Stimulated activated CD8-positive, alpha-beta memory T cell treated with anti-CD3 and anti-CD28 coated beads, Interleukin-12 subunit alpha, Interleukin-12 subunit beta, amount 100 ng/mL, for 1 hour (primary cell): ENCODE measurements around the gene ERI3.

Experiments
- DNase-seq: peaks from one replicate; pipeline ENCODE4 v3.0.0-alpha.2; 2020; ENCODE audit warnings: low read depth

The ERI3 gene

DNA sequence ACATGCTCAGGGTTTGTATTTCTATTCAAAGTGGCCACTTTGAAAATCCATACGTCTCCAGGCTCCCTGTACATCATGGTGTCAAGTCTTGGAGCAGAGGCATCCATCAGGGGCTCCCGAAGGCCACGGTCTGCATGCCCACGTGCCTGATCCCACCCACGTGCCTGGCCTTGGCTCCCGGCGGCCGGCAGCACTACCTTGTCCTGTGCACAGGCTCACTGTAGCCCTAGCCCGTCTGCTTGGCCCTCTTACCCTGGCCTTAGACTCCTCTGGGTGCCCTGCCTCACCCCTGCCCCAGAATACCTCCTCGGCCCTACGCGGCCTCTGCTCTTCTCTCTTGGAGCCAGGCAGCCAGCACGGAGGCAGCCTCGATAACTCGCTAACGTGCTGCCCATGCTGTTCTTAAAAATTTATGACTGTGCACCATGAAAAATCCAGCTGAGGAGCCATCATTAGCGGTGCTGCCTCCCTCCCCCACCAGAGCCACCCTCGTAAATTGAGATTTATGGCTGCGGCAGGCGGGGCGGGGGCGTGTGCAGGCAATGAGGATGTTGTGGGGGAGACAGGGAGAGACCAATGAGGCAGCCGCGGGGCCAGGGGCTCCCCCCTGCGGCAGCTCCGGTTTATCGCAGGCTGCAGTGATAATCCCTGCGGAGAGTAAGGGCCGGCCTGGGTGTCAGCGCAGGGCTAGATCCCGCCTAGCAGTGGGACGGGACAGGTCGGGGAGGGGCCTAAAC lies 117.2 kb downstream of the ERI3 start:
- DNase-seq: no peak

DNA sequence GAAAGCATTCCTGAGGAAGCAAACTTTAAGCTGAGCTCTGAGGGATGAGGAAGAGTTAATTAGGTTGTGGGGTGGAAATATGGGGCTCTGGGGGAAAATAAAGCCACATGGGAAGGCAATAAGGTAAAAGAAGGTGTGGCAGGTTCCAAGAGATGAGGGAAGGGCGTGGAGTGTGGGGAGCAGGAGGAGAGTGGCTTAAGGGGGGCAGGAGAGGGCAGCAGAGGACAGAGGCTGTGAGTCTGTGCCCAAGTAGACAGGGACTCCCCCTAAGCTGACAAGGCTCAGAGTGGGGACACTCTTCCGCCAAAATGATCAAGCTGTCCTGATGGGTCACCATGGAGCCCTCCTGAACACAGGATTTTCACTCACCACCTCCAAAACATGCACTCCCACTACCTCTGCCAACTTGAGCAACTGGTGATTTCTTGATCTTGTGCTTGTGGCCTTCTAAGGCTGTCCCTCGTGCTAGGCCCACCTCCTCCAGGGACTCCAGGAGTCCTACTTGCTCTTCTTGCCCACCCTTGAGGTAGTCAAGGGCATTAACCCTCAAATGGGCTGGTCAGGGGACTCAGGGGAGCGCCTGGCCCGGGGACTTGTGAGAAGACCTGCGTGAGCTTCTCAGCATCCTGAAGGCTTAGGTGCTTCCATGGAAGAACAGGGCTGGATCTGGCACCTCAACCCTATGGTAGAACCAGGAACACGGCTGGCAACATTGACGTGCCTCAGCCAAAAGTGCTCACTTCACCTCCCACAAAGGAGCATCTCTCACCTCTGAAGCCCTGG lies 118.4 kb downstream of the ERI3 start:
- no peak for DNase-seq

- DNase-seq: no peak
Observed at GRCh38 chr1:44235808-44236207, 119.2 kb downstream of the ERI3 start.

- no peak for DNase-seq
Observed at GRCh38 chr1:44233593-44233992, 121.5 kb downstream of the ERI3 start.

DNA sequence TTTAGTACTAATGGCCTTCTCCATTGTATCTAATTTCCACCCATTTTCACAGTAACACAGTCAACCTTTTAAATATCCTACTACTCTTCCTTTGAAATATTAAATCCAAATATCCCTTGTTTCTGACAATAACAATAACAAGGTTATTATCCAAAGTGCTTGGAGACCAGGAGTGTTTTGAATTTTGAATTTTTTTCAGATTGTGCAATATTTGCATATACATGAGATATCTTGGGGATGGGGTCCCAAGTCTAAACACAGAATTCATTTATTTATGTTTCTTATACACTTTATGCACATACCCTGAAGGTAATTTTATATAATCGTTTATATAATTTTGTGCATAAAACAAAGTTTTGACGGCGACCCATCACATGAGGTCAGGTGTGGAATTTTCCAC lies 124.3 kb downstream of the ERI3 start:
- DNase-seq: no peak

- DNase-seq: no peak
Observed at GRCh38 chr1:44229435-44230167, 125.5 kb downstream of the ERI3 start.

DNA sequence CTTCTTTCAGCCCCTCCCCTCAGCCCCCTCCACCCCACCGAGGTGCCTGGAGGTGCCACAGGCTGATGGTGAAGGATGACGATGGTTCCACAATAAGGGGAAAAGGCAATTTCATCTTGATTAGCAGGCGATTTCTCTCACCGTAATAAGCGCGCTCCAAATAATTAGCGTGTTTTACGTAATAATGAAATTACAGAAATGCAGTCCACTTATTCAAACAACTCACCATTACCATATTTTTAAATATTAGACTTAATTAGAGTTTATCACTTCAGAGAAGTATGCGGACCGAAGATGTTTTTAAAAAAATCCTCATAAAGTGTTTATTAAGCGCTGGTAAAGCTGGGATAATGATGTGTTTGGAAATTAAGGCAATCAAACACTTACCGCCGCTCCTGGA lies 126.8 kb downstream of the ERI3 start:
- no peak for DNase-seq

DNA sequence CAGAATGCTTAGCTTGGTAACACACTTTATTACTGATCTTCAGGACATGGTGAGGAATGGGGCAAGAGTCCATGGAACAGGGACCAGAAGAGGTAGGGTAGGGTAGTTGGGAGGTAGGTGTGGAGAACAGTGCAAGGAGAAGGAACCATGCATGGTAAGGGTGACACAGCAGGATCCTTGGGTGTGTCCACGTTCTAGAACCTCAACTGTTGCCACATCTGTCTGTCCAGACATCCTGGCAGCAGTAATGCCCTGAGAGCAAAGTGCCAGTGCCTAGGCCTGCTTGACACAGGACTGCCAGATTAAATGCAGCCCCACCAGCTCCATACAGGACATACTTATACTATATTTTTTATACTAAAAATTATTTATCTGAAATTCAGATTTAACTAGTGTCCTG lies 127.8 kb downstream of the ERI3 start:
- DNase-seq: no peak

DNA sequence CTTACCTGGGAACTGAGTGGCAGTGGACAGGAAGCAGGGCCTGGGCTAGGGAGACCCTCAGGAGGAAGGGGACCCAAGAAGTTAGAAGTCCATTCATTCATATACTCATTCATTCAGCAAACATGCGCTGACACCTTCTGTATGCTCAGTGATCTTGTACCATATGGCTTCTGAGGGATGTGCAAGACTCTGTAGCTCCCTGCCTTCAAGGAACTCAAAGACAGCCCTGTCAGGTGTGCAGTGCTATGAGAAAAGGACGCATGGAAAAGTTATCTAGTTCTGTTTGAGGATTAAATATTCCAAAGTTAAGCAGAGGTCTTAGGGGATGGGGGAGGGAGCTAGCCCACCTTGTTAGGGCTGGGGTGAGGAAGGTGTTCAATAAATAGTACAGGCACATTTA lies 129.3 kb downstream of the ERI3 start:
- no peak for DNase-seq

DNA sequence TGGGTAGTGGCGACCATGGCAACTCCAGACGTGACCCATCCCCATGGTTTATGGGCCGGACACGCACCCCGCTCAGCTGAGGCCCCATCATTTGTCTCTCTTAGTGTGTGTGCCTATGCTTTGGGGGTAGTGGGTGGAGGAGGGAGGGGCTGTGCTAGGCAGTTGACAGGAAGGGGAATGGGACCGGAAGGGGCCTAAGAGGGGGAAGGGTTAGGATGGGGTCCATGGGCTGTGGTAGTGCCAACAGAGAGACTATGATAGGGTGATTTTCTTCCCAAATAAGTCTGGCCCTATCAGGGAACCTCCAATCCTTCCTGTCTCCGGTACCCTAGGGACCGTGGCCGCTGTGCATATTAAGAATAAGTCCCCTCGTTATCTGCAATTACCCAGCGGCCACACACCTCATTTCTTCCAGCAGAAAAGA lies 131.9 kb downstream of the ERI3 start:
- DNase-seq: no peak

GRCh38 chr1:44222397-44223186 lies 132.5 kb downstream of the ERI3 start:
- no peak for DNase-seq

- DNase-seq: no peak
Observed at GRCh38 chr1:44221769-44222168, 133.3 kb downstream of the ERI3 start.

- no peak for DNase-seq
Observed at GRCh38 chr1:44220755-44221154, 134.3 kb downstream of the ERI3 start.

- DNase-seq: no peak
Observed at GRCh38 chr1:44220001-44220751, 134.9 kb downstream of the ERI3 start.

DNA sequence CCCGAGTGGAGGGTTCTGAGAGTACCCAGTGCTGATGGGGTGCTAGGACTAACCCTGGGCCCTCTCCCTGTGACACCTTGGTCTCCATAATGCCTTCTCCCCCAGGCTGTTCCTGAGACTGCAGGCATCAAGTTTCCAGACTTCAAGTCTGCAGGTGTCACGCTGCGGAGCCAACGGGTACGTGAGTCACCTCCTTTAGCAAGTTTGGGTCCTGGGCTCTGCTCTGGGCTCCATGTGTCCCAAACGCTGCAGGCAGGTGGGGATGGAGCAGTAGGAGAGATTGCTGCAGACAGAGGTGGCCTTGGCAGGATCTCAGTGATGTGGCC lies 135.8 kb downstream of the ERI3 start:
- no peak for DNase-seq

DNA sequence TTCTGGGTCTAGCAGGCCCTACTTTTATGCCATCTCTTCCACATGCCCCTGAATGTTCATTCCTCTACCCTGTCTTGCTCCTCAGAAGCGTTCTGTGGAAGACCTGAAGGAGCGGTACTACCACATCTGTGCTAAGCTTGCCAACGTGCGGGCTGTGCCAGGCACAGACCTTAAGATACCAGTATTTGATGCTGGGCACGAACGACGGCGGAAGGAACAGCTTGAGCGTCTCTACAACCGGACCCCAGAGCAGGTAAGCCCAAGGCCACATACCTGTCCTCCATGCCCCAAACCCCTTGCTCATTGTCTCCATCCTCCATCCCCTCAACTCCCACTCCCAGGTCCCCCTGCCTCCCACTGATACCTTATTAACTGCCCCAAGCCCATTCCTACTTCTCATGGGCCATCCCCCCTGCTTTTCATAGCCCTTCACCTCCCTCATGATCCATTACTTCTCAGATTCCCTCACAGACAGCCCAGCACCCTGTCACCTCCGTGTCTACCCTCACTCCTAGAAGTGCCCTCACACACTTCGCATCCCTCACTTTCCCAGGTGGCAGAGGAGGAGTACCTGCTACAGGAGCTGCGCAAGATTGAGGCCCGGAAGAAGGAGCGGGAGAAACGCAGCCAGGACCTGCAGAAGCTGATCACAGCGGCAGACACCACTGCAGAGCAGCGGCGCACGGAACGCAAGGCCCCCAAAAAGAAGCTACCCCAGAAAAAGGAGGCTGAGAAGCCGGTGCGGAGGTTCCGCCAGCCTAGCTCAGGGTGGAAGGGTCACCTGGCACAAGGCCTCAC lies 136.4 kb downstream of the ERI3 start:
- no peak for DNase-seq

- peak; percentile 53 for DNase-seq
Observed at GRCh38 chr1:44217809-44218410, 137.1 kb downstream of the ERI3 start.

DNA sequence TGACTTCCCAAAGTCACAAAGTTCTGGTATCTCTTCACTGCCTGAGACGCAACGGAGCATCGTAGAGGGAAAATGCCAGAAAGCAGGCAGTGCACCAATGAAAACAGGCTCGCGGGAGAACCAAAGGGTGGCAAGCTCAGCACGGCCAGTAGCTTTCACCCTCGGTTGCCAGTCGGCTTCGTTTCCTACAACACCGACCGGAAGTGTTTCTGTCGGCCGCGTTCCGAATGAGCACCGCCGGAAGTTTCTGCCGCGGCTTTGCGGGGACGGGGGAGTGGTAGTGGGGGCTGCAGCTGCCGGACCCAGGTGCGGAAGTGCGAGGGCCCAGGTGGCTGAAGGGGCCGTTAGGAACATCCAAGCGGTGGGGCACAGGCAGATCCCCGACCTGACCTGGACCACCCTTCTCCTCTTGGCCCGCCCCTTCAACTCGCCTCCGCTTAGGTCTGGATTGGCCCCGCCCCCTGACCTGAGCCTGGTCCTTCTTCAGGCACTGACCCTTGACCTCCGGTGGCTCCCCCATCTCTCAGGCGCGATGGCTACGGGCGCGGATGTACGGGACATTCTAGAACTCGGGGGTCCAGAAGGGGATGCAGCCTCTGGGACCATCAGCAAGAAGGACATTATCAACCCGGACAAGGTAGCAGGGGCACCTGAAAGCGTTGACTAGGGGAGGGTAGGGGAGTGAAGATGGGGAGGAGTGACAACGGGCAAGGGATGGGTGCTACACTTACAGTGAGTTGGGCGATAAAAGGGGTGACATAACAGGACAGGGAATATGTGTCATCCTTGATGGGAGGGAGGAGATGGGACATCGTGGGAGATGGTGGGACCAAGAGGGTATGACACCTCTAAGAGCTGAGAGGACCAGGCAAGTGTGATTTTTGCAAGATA lies 141.6 kb downstream of the ERI3 start, which contains the start of gene DMAP1:
Gene DMAP1, plus strand, starts transcription at position 250 of the 891 bp plus-strand sequence. Its CDS starts 283 bp downstream, at position 533.
- DNase-seq: peak; percentile 79
